PC-3 (cell line): ENCODE data around the gene ERGIC1.

ENCODE experiments used
- EZH2 ChIP-seq: fragments of 300-600 bp; sonication (generic); IDR thresholded peaks from one replicate; pipeline ENCODE4 v1.6.1; 2017; ENCODE audit warnings: antibody characterized with exemption, mild to moderate bottlenecking, low read length; ENCODE audit not compliant: unreplicated experiment
- EZH2phosphoT487 ChIP-seq: fragments of 300-600 bp; sonication (generic); IDR thresholded peaks from 2 replicates; pipeline ENCODE4 v1.6.1; 2018; ENCODE audit warnings: mild to moderate bottlenecking, antibody characterized with exemption, low read length, borderline replicate concordance
- TF ChIP-seq, protein P1 (sequence below): fragments of 300-600 bp; sonication (generic); conservative IDR thresholded peaks from 2 replicates; pipeline ENCODE4 v1.5.1; 2017; ENCODE audit warnings: antibody characterized with exemption, low read depth, mild to moderate bottlenecking, low read length

DNA sequence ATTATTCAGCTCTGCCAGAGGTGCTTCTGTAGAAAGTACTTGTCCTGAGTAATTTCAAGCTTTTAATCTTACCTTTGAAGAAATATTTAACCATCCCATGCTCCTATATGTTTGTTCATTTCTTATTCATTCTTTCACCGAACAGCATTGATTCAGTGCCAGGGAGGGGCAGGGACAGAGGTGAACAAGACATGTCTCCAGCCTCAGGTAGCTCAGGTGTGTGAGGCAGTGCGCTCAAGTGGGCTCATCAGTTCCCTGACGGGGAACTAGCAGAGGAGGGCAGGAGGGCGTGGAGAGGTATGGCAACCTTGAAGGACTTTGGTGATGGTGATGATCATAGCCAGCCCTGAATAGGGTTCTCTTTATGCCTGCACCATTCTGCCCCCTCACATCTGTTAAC lies 25.9 kb downstream of the ERGIC1 start:
- TF ChIP-seq, protein P1, sequence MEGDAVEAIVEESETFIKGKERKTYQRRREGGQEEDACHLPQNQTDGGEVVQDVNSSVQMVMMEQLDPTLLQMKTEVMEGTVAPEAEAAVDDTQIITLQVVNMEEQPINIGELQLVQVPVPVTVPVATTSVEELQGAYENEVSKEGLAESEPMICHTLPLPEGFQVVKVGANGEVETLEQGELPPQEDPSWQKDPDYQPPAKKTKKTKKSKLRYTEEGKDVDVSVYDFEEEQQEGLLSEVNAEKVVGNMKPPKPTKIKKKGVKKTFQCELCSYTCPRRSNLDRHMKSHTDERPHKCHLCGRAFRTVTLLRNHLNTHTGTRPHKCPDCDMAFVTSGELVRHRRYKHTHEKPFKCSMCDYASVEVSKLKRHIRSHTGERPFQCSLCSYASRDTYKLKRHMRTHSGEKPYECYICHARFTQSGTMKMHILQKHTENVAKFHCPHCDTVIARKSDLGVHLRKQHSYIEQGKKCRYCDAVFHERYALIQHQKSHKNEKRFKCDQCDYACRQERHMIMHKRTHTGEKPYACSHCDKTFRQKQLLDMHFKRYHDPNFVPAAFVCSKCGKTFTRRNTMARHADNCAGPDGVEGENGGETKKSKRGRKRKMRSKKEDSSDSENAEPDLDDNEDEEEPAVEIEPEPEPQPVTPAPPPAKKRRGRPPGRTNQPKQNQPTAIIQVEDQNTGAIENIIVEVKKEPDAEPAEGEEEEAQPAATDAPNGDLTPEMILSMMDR, result no peak
- TF ChIP-seq EZH2 (no peak), EZH2phosphoT487 (no peak)
